Hypothalamus (tissue), 51 donors: ENCODE results near the gene PM20D2.

Experiments
- DNase-seq, 51 donors: peaks; one replicate each; lab custom pipeline; 2025; lab: John Stamatoyannopoulos, UW

The PM20D2 gene

GRCh38 chr6:89144354-89144906 is 1.4 kb upstream of the PM20D2 start:
- no peak for DNase-seq

DNA sequence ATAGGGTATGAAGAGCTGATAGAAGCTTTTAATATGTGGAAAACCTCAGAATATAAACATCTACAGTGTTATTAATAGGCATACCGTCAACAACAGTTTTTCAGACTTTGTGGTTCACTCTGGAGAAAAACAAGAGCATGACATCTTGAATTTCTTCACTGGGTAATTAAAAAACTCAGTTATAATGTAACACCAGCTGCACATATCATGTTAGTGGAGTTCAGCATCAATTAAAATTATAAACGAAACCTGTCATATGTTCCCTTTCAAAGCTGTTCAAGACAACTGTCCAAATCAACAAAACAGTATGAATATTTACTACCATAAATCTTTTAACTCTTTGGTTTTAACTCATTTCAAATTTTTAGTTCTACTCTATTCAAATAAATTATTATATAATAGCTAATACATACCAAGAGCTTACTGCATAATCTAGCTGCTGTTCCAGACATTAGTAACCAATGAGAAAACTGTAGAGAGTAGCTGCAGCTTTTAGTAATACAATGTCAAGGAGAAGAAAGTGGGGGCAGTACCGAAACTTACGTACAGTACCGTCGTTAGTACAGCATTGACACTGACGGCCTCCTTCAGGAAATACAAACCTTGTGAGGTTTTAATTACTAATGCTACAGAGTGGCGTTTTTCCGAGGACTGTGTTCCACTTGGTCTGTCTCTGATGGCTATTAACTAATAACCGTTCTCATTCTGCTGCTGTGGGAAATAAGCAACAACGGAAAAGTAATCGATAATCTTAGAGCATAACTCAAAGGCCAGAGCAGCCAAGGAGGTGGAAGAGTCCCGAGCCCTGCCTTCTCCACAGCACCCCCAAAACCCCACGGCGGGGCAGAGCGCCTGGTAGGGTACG is 532 bp upstream of the PM20D2 start:
- DNase-seq = peak in 2 of 51 donors; percentile 40 to 69

DNA sequence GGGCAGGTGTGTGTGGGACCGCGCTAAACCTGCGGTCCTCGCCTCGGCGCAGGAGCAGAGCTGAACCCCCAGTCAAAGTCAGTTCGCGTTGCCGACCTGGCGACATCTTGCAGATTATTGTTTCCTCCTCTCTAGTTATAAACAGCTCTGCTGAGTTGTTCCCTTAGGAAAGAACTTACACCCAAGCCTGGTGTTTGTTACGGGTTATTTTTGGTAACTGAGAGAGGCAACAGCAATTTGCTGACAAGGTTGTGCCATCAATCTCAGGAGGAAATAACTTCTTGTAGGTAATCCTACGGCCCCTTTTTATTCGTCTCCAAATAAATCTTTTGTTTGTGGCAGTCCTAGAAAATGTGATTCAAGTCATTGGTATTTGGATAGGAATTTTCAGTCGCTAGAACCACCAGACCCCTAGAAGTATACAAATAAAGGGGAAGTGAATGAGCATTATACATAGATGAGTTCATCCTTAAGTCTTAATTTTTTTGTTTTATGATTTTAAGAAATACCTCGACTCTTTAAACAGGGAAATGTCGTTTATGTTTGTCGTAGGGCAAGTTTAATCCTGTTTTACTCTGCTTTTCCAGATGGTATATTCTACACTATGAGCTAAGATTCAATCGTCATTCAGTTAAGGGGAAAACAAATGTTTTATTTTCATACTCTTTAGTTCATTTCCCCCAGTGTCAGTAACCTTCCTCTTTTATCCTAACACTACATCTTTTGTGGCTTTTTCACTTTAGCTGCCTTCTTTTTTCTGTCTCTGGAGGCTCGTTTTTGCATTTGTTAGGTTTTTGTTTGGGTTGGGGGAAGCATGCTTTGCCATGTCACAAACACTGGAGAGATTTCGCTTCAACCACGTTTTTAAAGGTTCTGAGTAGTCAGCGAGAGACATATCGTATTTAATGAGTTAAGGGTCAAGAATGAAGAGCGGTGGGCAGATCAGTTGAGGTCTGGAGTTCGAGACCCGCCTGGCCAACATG is 1.2 kb downstream of the PM20D2 start:
- DNase-seq = peak in 2 of 51 donors; percentile 24 to 48

DNA sequence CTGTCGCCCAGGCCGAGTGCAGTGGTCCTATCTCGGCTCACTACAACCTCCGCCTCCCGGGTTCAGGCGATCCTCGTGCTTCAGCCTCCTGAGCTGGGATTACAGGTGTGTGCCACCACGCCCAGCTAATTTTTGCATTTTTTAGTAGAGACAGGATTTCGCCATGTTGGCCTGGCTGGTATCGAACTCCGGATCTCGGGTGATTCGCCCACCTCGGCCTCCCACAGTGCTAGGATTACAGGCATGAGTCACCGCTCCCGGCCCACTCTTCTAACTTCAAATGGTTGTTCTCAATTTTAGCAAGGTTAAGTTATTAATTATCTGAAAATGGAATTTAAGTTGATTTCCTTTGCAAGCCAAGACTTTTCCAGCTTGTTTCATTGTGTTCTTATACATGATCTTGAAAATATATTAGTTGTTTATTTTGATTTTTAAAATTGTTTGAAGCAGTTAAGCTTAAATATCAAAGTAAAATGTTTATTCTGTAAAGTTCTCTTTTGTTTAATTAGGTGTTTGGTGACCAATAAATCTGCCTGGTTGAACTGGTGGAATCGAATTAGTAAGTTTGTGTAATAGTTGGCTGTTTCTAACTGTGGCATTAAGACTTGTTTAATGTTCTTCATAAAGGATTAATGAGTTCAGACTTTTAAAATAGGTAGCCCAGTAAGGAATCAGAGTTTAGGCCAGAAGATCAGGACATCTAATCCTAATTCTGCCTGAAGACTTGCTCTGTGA is 2.3 kb downstream of the PM20D2 start:
- no peak for DNase-seq

- no peak for DNase-seq
Observed at GRCh38 chr6:89154131-89154530, 8.3 kb downstream of the PM20D2 start.

DNA sequence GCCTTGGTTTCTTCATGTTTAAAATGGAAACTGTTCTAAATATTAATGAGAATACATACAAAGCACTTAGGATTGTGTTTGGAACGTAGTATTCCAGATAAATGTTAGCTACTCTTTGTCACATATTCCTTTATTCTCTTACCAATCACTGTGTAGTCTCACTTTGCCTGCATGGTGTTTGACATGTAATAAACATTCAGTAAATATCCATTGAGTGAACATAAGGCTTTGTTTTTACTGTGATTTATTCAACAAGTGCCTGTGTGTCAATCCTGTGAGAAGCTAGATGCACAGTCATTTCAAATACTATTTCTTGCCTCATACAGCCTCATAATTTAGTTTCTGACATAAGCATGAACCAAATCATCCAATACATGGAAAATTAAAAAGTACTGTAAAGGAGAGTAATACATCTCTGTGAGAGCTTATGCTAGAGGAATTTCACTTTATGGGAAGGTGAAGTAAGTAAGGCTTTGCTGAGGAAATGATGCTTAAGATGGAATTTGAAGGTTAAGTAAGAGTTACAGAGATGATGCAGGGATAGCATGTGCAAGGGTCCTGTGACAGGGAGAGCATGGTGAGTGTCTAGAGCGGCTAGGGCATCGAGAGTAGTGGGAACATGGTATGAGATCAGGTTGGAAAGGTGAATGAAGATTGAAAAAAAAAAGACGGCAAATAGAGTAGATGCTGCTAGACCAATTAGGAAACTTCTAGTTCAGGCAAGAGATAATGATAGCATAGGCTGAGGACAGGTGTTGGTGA is 14.7 kb downstream of the PM20D2 start:
- no peak for DNase-seq

DNA sequence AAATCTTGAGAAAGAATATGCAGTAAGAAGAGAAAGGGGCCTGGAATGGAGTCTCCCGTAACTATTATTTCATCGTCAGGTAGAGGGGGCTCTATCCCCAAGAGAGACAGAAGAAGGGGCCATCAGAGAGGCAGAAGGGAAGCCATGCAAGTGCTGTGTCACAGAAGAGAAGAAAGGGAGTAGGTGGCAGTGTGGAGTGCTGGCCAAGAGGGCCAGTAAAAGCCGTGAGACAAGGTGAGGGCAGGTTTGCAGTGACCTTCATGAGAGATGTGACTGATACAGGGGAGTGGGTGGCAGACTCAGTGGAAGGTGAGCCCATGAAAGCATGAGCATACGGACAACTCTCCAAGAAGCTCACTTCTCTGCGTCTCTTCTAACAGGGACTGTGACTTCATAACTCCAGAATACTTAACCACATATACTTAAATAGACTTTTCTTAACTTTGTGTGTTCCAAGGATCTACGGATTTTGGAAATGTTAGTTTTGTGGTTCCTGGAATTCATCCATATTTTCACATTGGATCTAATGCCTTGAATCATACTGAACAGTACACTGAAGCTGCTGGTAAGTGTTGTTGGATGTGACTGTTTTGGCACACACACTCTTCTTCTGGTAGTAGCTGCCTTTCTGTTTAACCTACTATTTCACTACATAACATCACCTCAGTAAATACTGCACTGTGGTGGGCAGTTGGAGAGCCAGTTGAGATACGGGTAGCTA is 15.6 kb downstream of the PM20D2 start:
- no peak for DNase-seq

DNA sequence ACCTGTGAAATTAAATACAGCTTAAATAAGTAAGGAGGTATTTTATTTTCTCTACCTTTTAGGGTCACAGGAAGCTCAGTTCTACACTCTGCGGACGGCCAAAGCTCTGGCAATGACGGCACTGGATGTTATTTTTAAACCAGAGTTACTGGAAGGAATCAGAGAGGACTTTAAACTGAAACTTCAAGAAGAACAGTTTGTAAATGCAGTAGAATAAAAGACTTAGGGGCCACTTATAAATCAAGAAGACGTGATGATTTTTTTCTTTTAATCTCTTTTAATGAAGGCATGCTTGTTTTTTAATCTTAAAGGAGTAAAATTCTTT is 16.2 kb downstream of the PM20D2 start:
- DNase-seq = no peak

DNA sequence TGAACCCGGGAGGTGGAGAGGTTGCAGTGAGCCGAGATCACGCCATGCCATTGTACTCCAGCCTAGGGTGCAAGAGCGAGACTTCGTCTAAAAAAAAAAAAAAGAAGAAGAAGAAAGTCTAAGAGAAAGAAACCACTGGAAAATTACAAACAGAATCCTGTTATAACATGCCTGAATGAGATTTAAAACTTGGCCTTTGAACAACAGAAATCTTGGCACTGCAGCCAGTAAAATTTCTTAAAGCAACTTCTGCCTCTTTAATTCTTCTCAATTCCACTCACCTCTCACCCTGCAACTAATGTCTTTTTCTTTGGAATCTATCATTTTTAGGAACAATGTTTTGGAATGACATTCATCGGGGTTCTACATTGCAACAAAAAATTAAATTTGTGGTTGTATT is 26.3 kb downstream of the PM20D2 start:
- DNase-seq = no peak

GRCh38 chr6:89173634-89174033 is 27.8 kb downstream of the PM20D2 start:
- no peak for DNase-seq

GRCh38 chr6:89180112-89180511 is 34.3 kb downstream of the PM20D2 start:
- DNase-seq = no peak

DNA sequence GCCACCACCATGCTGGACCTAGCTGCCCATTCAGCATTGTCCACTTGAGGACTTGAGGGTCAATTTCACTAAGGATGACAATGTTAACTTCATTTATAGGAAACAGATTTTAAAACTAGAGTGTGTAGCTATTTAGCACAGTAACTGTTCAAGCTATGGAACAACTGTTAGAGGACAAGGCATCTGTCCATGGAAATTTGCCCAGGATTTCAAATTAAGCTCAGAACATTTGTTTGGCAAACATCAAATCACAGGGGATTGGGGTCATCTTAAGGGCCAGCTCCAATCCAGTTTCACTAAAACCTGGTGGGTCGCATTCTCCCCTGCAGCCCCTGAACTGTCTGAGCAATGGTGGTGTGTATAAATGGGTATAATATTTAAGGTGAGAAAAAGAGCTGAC is 35.1 kb downstream of the PM20D2 start:
- no peak for DNase-seq

DNA sequence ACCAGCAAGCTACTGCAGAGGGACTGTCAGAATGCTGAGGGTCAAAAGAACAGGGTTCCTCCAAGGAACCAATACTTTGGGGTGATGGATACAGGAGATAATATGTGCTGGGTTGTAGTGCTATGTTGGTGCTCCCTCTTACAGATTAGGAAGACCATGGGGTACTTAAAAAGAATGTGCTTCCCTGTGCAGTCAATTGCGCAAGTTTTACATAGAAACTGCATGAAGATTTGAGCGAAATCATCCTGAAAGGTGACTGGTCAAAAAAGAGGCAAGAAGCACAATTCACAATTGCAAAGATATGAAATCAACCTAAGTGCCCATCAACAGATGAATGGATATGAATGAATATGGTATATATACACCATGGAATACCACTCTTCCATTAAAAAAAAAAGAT is 37.4 kb downstream of the PM20D2 start:
- no peak for DNase-seq

DNA sequence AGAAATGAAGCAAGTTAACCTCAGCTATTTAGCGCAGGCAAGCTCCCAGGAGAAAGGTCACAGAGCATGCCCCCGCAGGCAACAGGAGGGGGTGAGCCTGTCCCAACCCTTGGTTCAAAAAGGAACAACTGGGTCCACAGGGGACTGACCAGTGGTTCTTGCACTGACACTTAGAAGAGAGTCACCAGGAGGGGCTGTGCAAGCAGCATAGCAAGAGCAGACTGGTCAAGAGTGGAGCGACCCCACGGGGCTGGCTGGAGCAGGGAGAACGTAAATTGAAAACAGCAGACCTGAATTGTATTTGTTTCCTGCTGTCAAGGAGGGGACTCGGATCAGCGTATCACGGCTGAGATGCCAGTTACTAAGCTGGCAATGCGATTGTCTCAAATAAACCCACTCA is 38.5 kb downstream of the PM20D2 start:
- no peak for DNase-seq

DNA sequence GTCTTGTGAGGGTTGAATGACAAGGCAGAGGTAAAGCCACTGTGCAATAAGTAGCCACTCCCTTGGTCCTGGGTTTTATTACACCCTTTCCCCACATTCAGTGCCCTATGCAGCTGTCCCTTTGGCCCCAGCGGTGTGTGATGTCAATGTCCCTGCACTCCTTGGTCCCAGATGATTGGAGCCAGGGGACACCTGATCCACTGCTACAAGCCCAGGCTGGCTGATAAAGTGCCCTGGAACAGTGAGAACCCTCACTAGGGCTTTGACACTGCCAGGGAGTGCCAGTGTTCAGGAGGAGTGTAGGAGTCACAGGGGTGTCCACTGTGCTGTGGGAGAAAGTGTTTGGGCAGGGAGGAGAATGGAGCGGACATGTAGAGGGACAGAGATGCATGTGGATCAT is 40.9 kb downstream of the PM20D2 start:
- no peak for DNase-seq

DNA sequence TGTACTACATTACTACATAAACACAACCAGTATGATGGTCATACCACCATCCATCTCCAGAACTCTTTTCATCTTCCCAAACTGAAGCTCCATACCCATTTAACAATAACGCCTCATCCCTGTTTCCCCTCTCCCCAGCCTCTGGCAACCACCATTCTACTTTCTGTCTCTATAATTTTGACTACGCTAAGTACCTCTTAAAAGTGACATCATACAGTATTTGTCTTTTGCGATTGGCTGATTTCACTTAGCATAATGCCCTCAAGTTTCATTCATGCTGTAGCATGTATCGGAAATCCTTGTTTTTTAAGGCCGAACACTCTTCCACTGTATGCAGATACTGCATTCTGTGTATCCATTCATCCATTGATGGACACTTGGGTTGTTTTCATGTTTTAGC is 41.6 kb downstream of the PM20D2 start:
- no peak for DNase-seq

- no peak for DNase-seq
Observed at GRCh38 chr6:89190741-89191140, 44.9 kb downstream of the PM20D2 start.

- no peak for DNase-seq
Observed at GRCh38 chr6:89194559-89194958, 48.7 kb downstream of the PM20D2 start.

DNA sequence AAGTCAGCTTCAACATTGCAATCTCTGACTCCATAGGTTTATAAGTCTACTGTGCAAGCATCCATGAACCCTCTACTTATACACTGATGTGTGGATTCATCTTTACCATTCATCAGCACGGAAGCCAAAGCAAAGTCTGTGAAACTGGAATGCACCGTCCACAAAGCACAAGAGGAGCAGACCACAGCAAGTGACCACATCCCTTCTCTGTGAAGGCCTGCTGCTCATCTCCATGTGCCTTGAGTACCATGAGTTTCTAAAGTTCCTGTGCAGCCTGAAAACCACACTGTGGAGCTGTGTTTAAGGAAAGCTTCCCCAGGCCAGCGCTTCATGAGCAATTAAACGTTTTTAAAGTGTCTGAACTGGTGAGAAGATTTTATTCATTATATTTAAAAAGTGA is 51.3 kb downstream of the PM20D2 start:
- no peak for DNase-seq
